CD4-positive, alpha-beta T cell treated with Interleukin-10 for 1 hour (primary cell): Measurements from ENCODE around the gene C14orf119.

Experiments used
- DNase-seq: peaks from one replicate; pipeline ENCODE4 v3.0.0-alpha.2; 2020

The C14orf119 gene

DNA sequence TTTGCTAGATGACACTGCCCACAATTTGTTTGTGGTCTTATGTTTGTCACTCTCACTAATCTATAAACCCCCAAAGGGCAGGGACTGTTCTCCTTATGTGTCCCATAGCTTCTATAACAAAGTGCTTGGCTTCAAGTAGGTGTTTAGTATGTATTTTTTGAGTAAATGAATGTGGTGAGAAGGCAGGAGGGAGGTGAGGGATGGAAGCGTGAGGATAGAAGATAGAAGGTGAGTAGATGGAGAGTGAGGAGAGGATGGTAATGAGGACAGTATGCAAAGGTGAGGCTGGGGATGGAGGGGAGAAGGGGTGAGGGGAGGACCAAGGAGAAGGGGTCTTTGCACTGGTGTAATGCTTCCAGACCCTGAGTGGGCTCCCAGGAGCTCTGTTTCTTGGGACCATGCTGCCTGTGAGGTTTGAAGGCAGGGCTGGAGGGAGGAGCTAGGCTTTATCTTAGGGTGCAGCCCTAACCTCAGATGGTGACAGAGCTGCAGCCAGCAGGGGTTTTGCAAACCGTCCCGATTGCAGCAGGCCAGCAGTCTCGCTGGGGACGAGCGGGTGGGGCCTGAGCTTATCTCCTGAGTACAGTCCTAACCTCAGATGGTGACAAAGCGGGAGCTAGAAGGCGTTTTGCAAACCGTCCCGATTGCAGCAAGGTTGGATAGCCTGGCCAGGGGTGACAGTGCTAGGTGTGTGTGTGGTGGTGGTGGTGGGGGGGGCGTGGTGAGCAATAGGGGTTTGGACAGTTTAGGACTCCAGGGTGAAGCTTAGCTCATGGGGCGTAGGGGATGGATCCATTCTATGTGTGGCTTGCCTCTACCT, 17.3 kb downstream of the C14orf119 start:
- no peak for DNase-seq

DNA sequence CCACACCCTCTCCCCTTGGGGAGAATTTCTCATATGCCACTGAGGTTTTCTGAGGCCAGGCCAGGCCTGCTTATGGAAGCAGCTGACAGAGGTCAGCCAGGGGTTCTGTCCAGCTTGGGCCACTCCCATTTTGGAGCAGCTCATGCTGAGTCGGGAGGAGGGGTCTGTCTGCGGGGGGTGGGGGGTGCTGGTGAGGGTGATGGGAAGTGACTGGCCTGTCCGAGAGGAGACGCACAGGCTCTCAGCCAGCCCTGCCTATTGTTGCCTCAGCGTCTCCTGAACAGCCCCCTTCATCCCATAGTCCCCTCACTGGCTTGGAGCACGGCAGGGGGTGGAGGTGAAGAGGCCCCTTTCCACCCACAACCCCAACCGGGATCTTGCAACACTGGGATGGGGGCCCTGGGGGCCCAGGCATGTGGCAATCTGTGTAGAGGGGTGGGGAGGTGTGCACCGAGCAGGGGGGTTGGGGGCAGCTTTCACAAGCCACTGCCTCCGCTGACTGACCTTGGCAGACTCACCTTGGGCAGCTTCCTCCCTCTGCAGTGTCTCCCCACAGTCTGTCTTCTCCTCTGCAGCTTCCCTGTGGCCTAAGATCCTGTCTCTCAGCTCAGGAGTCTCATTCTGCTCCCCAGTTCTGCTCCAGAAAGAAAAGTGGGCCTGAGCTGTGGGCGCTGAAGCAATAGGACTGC, 18.3 kb downstream of the C14orf119 start:
- DNase-seq, result no peak

DNA sequence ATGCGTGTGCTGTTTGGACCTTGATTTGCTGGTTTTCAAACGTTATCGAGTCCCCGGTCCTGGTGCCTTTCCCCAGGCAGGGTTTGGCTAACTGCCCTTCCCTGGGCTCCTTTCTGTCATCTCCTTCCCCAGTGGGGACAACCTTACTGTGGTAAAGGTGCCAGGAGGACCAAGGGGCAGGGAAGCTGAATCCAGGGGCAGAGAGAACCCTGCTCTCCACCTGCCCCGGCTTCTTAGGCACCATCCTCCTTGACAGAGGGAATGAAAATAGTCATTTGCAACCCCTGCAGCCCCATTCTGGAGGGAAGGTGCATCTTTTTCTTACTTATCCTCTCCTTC, 18.8 kb downstream of the C14orf119 start:
- DNase-seq, result no peak

DNA sequence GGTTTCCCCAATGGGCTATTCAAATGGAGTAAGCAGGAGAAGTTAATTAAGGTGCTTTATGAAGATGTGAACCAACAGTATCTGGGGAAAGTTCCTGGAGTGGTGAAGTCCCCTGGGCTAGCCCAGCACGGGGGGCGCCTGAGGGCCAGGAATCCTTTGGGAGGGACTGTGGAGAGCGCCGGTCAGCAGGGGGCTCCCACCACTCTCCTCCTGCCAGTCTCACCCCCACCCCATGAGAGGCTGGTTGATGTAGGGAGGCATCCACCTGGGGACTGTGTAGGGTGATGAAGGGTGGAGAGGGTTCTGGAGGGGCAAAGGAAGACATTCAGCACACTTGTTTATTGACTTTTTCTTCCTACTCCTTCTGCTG, 19.3 kb downstream of the C14orf119 start:
- DNase-seq, result no peak

DNA sequence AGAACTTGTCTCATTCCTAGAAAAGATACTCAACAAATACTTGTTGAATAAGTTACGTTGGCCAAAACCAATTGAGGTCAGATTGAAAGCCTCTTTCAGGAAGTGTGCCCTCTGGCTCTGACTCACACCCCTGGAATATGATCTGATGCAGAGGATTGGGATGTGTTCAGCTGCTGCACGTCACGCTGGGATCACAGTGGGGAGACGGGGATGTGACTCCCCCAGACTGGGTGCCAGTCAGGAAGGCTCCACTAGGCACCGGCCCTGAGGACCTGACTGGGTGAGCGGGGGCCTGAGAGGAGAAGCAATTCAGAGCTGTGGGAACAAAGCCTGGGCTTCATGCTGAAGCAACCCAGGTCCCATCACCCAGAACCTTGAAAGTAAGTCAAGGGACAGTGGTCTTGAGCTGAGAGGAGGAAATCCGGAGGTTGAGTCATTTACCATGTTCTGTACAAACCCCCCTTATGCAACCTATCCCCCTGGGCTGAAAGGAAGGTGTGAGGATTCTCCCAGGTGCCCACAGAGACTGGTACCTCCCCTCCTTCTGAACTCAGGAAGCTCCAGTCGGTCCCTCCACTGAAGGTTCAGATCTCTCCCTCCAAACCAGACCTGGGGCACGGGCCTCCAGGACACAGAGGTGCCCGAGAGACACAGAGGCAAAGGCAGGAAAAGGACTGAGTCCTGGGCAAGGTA, 19.9 kb downstream of the C14orf119 start:
- DNase-seq, result no peak

DNA sequence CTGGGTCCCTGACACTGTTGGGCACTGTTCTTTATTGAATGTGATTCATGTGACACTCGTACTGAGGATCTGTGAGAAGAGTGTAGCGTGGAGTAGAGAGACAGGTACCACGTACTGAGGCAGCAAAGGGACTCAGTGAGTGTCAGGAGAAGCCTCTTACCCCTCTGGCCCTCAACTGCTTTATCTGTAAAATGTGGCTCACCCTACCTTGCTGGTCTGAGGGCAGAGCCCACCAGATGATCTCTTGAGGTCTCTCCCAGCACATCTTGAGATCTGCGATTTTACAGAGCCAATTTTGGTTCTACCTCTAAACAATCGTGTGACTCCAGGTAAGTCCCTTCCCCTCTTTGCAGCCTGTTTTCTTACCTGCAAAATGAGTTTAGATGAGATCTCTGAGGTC, 20.6 kb downstream of the C14orf119 start:
- DNase-seq, result no peak

DNA sequence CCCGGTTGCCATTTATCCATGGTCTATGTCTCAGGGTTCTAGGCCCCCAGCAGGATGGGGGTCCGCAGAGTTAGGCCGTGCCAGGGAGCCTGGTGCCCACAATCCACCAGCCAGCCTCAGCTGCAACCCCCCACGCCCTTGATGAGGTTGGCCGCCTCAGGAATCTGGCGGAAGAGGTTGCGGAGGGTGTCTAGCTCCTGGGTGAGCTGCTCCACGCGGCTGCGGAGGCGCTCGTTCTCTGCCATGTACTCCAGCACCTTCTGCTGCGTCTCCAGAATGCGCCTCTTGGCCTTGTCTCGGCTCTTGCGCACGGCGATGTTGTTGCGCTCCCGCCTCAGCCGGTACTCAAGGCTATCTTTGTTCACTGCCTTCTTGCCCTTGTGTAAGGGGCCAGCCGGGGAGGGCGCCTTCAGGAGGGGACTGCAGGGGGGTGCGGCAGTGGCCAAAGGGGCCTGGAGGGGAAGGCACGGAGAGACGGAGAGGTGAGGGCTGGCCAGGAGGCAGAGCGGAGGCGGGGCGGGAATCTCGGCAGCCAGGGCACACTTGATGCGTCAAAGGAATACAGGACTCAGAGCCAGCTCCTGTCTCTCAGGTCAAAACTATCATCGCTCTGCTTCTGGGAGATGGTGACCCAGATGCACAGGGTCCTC, 22.2 kb downstream of the C14orf119 start:
- DNase-seq, result no peak

DNA sequence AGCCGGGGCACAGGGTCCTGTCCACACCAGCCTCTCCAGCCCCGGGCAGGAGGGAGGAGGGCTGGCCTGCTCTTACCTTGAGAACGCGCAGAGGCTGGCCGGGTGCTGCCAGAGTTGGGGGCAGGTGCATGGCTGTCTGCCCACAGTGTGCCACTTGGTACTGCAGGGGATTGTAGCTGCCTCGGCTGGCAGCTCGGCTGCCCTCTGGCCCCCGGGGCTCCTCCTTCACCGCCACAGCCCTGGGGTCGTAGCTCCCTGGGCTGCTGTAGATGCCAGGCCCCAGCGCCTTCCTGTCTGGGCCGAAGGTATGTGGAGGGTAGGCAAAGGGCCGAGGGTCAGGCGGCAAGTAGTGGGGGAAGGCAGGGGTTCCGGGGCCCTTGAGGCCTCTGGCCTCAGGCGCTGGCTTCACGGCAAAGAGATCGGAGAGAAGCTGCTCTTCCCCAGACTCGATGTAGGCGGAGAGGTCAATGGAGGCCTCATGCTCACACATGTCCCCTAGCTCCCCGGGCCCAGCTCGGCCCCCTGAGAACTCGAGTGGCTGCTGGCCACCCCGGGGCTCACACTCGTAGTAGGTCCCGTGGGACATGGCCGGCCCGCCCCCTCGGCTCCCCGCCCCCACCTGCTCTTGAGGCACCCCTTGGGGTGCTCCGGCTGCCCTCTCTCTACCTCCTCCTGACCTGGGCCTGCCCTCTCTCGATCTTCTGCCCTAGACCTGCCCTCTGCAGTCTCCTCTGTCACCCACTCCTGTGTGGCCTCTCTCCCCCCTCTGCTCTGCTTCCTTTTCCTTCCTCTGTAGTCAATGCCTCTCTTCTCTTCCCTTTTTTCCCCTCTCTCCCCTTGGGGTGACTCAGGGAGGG, 23.4 kb downstream of the C14orf119 start, which contains the start of gene CEBPE:
Gene CEBPE, minus strand, starts transcription at position 750 of the 857 bp plus-strand sequence. Its CDS starts 164 bp downstream, at position 586.
- DNase-seq, result no peak

DNA sequence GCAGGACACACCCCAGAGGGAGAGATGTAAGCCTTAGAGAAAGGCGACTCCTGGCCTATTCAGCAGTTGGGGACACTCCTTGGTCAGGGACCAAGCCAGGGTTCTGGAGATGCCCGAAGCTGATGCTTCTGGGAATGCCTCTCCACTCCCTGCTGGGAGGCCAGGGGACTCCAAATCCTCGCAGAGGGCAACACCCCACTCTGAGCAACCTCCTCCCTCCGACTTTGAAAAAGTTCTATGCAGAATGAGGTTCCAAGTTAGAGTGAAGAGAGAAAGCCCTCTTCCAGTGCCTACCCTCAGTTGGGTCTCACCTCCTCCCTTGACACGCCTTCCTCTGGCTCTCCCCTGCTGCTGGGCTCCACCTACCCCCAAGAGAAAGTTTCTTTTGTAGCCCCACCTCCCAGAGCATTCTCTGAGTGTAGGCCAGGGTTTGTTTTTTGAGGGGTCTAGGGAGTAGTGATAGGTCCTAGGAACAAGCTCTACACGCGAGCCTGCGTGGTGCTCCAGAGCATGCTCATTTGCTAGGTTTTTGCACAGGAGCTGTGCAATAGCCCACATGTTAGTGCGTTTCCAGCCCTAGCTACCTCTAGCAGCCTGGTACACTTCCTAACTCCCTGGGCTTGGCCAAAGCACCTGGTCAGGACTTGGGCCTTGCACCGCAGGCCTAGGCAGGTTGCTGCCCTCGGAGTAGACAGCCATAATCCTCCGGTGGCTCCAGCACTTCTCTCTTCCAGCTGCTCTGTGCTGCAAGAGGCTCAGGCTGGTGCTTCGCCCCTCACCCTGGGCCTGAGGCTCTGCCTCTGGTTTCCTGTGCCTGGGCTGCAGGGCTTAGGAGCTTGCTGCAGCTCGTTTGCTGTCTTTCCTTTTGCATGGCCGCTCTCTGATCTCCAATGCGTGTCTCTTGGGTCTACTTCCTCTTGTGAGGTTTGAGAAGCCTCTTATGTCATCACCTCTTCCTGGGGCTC, 24.3 kb downstream of the C14orf119 start:
- DNase-seq, result peak; percentile 39

DNA sequence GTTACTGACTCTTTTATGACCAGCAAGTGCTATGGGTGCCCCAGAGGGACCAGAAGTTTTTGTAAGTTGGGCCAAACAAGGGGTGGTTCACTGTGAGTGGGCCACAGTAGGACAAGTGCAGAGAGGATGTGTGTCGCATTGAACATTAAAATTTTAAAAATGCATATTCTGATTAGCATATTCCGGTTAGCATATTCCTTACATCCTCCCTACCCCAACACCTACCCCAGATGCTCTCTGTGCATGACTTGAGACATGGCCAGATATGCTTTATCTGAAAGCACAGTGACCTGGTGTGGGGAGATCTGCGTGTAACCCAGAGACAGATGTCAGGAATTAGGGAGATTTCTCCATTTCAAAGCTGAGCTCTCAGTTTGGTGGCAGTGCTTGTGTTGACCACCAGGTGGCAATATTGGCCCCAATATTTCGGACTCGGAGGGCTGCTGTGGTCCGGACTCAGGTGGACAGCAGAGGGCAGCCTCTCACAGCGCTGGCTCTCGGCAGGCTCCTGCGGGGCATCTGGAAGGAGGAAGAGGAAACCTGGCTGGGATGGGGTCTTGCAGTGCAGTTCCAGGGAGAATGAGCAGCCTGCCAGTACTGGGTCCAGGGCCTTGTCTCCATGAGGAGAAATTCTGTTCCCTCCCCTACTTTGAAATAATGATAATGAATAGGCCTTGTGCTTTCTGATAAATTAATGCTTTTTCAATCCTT, 25.4 kb downstream of the C14orf119 start:
- DNase-seq, result peak; percentile 86

DNA sequence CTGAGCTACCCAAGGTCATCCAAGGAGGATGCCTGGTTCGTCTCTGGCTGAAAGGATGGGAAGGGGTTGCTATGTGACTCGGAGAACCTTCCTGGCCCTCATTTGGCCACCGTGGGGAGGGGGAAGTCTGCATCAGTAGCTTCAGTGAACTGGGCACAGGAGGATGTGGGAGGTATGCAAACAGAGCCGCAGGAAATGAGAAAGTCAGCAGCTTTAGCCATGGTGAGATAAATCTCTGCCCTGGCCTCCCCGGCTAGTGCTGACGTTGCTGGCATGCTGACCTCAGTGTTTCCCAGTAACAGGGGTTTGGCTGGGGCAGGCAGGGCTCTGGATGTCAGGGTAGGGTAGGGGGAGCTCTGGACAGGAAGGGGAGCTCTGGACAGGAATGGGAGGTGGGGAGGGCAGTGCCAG, 26.1 kb downstream of the C14orf119 start:
- DNase-seq, result no peak

DNA sequence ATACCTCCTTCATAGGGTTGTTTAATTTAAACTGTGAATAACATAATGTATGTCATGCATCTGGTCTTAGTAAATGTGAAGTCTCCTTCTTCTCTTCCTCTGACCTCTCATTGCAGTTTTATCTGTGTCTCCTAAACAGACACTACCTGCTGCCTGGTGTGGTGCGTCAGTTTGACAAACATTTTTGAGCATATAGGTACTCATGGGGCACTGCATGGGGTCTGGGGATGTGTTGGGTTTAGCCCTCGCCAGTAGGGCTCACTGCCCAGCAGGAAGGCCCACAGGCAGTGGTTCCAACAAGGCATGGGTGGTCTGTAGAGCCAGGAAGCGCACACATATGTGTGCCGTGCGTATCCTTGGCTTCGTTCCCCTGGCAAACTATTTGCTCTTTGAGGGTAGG, 26.8 kb downstream of the C14orf119 start:
- DNase-seq, result no peak

DNA sequence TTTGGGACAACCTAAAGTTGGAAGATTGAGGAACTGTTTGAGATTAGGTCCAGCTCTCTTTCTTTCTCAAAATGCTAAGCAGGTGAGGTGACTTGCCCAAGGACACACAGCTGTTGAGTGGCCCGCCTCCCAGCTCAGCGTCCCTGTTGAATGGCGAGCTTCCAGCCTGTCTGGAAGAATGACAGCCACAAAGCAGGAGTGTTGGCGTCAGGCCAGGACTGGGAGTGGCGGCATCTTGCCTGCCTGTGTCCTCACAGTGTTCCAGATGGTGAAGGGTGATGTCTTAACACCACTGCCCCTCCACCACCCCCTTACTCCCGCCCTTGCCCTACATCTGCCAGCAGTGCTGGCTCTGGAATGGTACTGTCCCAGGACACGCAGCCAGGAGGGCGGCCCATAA, 28.1 kb downstream of the C14orf119 start:
- no peak for DNase-seq

DNA sequence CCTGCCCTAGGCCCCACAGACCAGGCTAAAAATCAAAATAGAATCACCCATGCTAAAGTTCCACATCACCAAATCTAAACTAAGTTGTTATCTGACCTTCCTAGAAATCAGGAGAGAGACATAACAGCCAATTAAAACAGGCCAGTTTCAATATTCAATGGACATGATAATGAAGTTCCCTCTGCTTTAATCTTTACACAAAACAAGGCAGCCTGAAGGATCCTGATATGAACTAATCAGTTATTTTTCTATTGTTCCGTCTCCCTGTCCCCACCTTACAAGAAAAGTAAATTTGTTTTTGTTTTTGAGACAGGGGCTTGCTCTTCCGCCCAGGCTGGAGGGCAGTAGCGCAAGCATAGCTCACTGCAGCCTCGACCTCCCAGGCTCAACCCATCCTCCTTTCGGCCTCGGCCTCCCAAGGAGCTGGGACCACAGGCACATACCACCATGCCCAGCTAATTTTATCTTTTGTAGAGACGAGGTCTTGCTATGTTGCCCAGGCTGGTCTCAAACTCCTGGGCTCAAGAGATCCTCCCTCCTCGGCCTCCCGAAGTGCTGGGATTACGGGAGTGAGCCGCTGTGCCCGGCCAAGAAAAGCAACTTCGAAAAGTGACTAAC, 29.1 kb downstream of the C14orf119 start:
- DNase-seq, result no peak

DNA sequence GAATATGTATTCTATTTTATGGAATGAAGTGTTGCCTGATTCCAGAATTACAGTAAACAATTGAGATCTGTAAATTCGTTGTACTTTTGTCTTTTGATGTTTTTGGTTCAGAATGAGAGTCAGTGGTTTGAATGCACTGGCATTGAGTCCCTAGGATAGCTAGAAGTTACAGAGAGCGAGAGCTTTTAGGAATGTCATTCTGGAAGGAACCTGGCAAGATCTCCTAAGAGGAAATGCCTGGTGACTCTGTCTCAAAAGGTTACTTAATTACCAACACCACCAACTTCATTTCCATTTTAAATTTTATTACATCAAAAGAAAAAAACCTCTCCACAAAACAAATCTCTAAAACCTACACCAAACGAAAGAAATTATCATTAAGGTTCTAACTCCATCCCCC, 29.7 kb downstream of the C14orf119 start:
- no peak for DNase-seq

DNA sequence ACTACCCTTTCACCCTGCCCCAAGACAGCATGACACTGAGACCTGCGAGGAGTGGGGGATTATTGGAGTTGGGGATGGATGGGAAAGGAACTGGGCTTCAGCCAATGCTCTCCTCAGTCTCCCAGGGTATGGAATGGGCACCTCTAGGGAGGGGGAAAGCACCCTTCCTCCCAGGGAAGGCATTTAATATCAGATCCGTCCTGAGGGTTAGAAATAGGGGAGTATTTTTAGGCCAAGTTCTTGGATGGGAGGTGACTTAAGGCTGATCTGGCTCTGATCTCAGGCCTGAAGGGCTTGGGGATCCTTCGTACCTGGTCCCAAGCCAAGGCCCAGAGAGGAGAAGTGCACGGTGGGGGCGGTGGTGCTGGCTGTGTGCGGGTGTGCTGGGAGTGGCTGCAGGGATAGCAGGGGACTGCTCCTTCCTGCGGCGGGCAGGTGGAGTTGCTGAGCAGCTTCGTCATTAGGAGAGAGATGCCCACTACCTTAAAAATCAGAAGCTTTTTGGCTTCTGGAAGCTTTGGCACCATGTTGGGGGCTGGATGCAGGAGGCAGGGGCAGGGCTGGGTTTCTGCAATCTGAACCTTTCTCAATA, 30.7 kb downstream of the C14orf119 start:
- DNase-seq, result no peak

DNA sequence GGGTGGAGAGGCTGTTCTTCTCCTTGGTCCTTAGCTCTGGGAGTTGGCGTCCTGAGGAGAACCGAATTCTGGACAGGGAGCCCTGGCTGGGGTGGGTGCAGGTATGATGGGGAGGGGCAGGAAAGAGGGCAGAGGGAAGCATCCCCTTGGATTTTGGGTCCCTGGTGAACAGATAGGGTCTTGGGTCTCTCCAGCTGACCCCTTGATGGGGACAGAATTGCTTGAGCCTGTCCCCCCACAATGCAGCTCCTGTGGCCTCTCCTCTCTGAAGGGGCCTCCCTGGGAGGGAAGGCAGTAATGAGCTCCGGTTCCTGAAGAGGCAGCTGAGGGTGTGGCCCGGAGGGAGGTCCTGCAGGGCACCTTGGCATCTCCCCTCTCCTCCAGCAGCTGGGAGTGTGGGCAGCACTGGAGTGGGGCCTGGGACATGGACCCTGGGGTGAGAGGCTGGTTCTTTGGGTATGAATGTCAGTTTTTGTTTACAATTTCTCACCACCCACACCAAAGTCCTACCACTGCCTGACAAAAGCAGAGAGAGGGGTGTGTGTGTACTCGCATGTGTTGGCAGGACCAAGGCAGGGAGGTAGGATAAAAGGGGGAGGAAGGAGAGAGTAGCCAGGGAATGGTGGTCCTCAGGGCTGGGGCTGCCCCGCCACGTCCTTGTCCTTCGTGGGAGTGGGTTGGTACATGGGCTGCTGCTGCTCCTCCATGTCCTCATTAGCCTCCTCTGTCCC, 31.4 kb downstream of the C14orf119 start:
- no peak for DNase-seq

DNA sequence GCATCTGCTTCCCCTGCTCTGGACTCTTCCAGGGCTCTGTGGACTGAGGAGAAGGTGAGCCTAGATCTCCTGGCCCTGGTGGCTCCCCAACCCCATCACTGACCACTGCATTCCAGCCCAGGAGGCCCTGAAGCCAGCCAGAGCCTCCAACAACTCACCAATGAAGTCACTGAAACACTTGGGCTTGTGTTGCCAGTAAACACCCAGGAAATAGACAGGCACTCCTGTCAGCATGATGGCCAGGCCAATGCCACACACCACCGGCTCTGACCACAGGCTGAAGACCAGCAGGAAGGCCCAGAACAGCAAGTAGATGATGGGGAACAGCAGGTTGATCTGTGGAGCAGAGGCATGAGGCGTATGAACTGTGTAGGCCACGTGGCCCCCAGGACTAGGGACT, 32.6 kb downstream of the C14orf119 start:
- DNase-seq, result no peak
